H9 (cell line): Measurements from ENCODE around the gene TTC33. TPM values are rescaled to one million over a fixed set of nuclear protein-coding genes. Genes with fewer than 3 reads are reported as not detected.

Experiments used
- DNase-seq: peaks from one replicate; pipeline ENCODE4 v3.0.0-alpha.2; 2017
- H2AFZ ChIP-seq: one replicate; pipeline ENCODE4 v1.6.1; 2013; ENCODE audit warnings: mild to moderate bottlenecking, low read length, control low read depth, moderate library complexity
- H2AK5ac ChIP-seq: 2 replicates; pipeline ENCODE4 v1.6.1; 2013; ENCODE audit warnings: low read length, control low read depth, mixed read lengths; ENCODE audit not compliant: insufficient read length
- H2BK120ac ChIP-seq: one replicate; pipeline ENCODE4 v1.6.1; 2013; ENCODE audit warnings: low read depth, mild to moderate bottlenecking, low read length, control low read depth, inconsistent platforms; ENCODE audit not compliant: poor library complexity, severe bottlenecking
- H2BK12ac ChIP-seq: 2 replicates; pipeline ENCODE4 v1.6.1; 2013; ENCODE audit warnings: low read length, control low read depth, mixed read lengths, low read depth; ENCODE audit not compliant: insufficient read length
- H2BK15ac ChIP-seq: 2 replicates; pipeline ENCODE4 v1.6.1; 2013; ENCODE audit warnings: low read depth, low read length, control low read depth
- H2BK20ac ChIP-seq: one replicate; pipeline ENCODE4 v1.6.1; 2013; ENCODE audit warnings: low read depth, mild to moderate bottlenecking, low read length, control low read depth, inconsistent platforms; ENCODE audit not compliant: poor library complexity, severe bottlenecking
- H2BK5ac ChIP-seq: 2 replicates; pipeline ENCODE4 v1.6.1; 2013; ENCODE audit warnings: low read length, control low read depth, mixed read lengths; ENCODE audit not compliant: insufficient read length
- H3K14ac ChIP-seq: 2 replicates; pipeline ENCODE4 v1.6.1; 2013; ENCODE audit warnings: low read length, control low read depth; ENCODE audit not compliant: insufficient read depth
- H3K18ac ChIP-seq: 2 replicates; pipeline ENCODE4 v1.6.1; 2013; ENCODE audit warnings: low read depth, mild to moderate bottlenecking, mixed read lengths, low read length, control low read depth; ENCODE audit not compliant: insufficient read length
- H3K23ac ChIP-seq: 2 replicates; pipeline ENCODE4 v1.6.1; 2013; ENCODE audit warnings: low read length, control low read depth, mixed read lengths, low read depth; ENCODE audit not compliant: insufficient read length
- H3K23me2 ChIP-seq: 2 replicates; pipeline ENCODE4 v1.6.1; 2013; ENCODE audit warnings: low read depth, mild to moderate bottlenecking, mixed read lengths, low read length, control low read depth; ENCODE audit not compliant: insufficient read length, poor library complexity, severe bottlenecking
- H3K27ac ChIP-seq: 2 replicates; pipeline ENCODE4 v1.5.1; 2013; ENCODE audit warnings: low read length, control low read depth, mixed read lengths, low read depth; ENCODE audit not compliant: insufficient read length
- H3K27me3 ChIP-seq: 2 replicates; pipeline ENCODE4 v1.6.1; 2013; ENCODE audit warnings: low read length, control low read depth, inconsistent platforms; ENCODE audit not compliant: insufficient read depth
- H3K4ac ChIP-seq: 2 replicates; pipeline ENCODE4 v1.6.1; 2013; ENCODE audit warnings: low read depth, mild to moderate bottlenecking, control low read depth, inconsistent platforms, low read length, moderate library complexity
- H3K4me1 ChIP-seq: 2 replicates; pipeline ENCODE4 v1.6.1; 2013; ENCODE audit warnings: low read length, control low read depth, inconsistent platforms; ENCODE audit not compliant: insufficient read depth
- H3K4me2 ChIP-seq: 2 replicates; pipeline ENCODE4 v1.6.1; 2013; ENCODE audit warnings: low read length, control low read depth, mixed read lengths; ENCODE audit not compliant: insufficient read length, insufficient read depth
- H3K56ac ChIP-seq: 2 replicates; pipeline ENCODE4 v1.6.1; 2013; ENCODE audit warnings: low read depth, mild to moderate bottlenecking, mixed read lengths, low read length, control low read depth; ENCODE audit not compliant: insufficient read length
- H3K79me1 ChIP-seq: 2 replicates; pipeline ENCODE4 v1.6.1; 2013; ENCODE audit warnings: low read depth, mild to moderate bottlenecking, moderate library complexity, low read length, control low read depth, inconsistent platforms; ENCODE audit not compliant: insufficient read depth, poor library complexity, severe bottlenecking
- H3K79me2 ChIP-seq: 2 replicates; pipeline ENCODE4 v1.6.1; 2013; ENCODE audit warnings: low read length, control low read depth, inconsistent platforms; ENCODE audit not compliant: insufficient read depth
- H3K9ac ChIP-seq: 2 replicates; pipeline ENCODE4 v1.6.1; 2013; ENCODE audit warnings: low read length, control low read depth, mixed read lengths; ENCODE audit not compliant: insufficient read length; ENCODE audit errors: extremely low read depth
- H3K9me3 ChIP-seq: one replicate; pipeline ENCODE4 v1.6.1; 2013; ENCODE audit warnings: low read depth, low read length, inconsistent platforms; ENCODE audit not compliant: control insufficient read depth
- H3T11ph ChIP-seq: one replicate; pipeline ENCODE4 v1.6.1; 2013; ENCODE audit warnings: mild to moderate bottlenecking, low read length, control low read depth, inconsistent platforms
- H4K20me1 ChIP-seq: one replicate; pipeline ENCODE4 v1.6.1; 2013; ENCODE audit not compliant: control insufficient read depth, insufficient read length, insufficient read depth
- H4K5ac ChIP-seq: 2 replicates; pipeline ENCODE4 v1.6.1; 2013; ENCODE audit warnings: low read depth, mild to moderate bottlenecking, mixed read lengths, low read length, control low read depth; ENCODE audit not compliant: insufficient read length
- H4K8ac ChIP-seq: replicated peaks from 2 replicates; pipeline ENCODE4 v1.6.1; 2013; ENCODE audit warnings: low read length, control low read depth, mixed read lengths, low read depth; ENCODE audit not compliant: insufficient read length
- H4K91ac ChIP-seq: 2 replicates; pipeline ENCODE4 v1.6.1; 2013; ENCODE audit warnings: low read depth, mild to moderate bottlenecking, moderate library complexity, mixed read lengths, low read length, control low read depth; ENCODE audit not compliant: insufficient read length
- H3K27ac Mint-ChIP-seq, 3 experiments: 2 replicates in 2 of 3; 3 replicates in 1 of 3; pipeline ENCODE4 v1.8.0; 2020 to 2021; ENCODE audit warnings: mixed read lengths in 3 of 3, mild to moderate bottlenecking in 1 of 3, moderate library complexity in 1 of 3
- H3K27me3 Mint-ChIP-seq: 2 replicates; pipeline ENCODE4 v1.8.0; 2021; ENCODE audit warnings: low read depth, mild to moderate bottlenecking, moderate library complexity, mixed read lengths
- H3K36me3 Mint-ChIP-seq, 3 experiments: 2 replicates in 2 of 3; 3 replicates in 1 of 3; pipeline ENCODE4 v1.8.0; 2020 to 2021; ENCODE audit warnings: low read depth in 3 of 3, mixed read lengths in 3 of 3; ENCODE audit not compliant: insufficient read depth in 1 of 3
- H3K4me1 Mint-ChIP-seq, 2 experiments: 2 replicates each; pipeline ENCODE4 v1.8.0; 2020; ENCODE audit warnings: mixed read lengths in 2 of 2
- H3K4me3 Mint-ChIP-seq, 2 experiments: 2 replicates in 1 of 2; 3 replicates in 1 of 2; pipeline ENCODE4 v1.8.0; 2020 to 2021; ENCODE audit warnings: mild to moderate bottlenecking in 2 of 2, mixed read lengths in 2 of 2, moderate library complexity in 1 of 2
- H3K9me3 Mint-ChIP-seq, 2 experiments: 2 replicates in 1 of 2; 3 replicates in 1 of 2; pipeline ENCODE4 v1.8.0; 2020; ENCODE audit warnings: mild to moderate bottlenecking in 2 of 2, mixed read lengths in 2 of 2, moderate library complexity in 1 of 2
- total RNA-seq: library from RNA; stranded (reverse); gene quantifications from 2 replicates; pipeline ENCODE4 v1.2.1, GENCODE V29; 2021
- TF ChIP-seq, protein P1 (sequence below): fragments of 200-600 bp; sonication (generic); conservative IDR thresholded peaks from 3 replicates; pipeline ENCODE4 v1.8.0; 2021; ENCODE audit warnings: antibody characterized with exemption, mild to moderate bottlenecking

The TTC33 gene
- total RNA-seq, 1 experiment from 2014 or later = 7.3 TPM

DNA sequence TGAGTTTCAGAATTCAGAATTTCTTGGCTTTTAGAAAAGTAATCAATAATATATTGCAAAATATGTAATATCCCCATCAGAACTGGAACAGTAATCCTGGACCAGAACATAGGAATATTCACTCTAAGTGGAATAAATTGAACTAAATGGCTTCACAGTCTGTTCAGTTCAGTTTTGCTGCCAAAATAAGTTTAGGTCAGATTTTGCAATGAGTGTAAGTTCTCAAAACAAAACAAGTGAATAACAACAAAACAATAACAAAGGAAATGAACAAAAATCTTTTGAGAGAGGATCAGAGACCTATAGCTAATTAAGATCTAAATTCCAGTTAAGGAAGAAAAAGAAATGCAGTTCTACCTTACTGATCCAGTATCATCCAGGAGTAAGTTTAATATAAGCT, 66.8 kb downstream of the TTC33 start:
- no peak for DNase-seq
- Histone ChIP-seq H4K5ac (no peak overlapping the region), H3K27me3 (no peaks in the 10 kb centered on the region), H4K91ac (no peak overlapping the region), H3K4me1 (no peaks in the 10 kb centered on the region), H3K18ac (no peak overlapping the region), H2BK12ac (no peak overlapping the region), H3K9ac (no peak overlapping the region), H3K27ac (no peak overlapping the region), H3K79me2 (no peaks in the 10 kb centered on the region), H3K79me1 (no peaks in the 10 kb centered on the region), H2AK5ac (no peak overlapping the region), H2BK120ac (no peak overlapping the region), H3K56ac (no peak overlapping the region), H3K23me2 (no peaks in the 10 kb centered on the region), H3K14ac (no peak overlapping the region), H2AFZ (no peak overlapping the region), H3K9me3 (no peaks in the 10 kb centered on the region), H2BK5ac (no peak overlapping the region), H2BK20ac (no peak overlapping the region), H3K23ac (no peak overlapping the region), H3T11ph (no peak overlapping the region), H3K4ac (no peak overlapping the region), H2BK15ac (no peak overlapping the region), H3K4me2 (no peak overlapping the region), H4K8ac (no peak overlapping the region), H4K20me1 (no peaks in the 10 kb centered on the region)
- H3K9me3 Mint-ChIP-seq = no peaks in the 10 kb centered on the region; a peak in 1 of 5 replicates
- H3K27ac Mint-ChIP-seq = no peak overlapping the region
- no peaks in the 10 kb centered on the region for H3K36me3 Mint-ChIP-seq
- H3K4me1 Mint-ChIP-seq = peaks cover 0 to 2% of the 10 kb centered on the region in 2 experiments; a peak in 2 of 4 replicates
- no peak overlapping the region for H3K4me3 Mint-ChIP-seq
- peaks cover 7% of the 10 kb centered on the region; the same call in 1 of the 2 replicates for H3K27me3 Mint-ChIP-seq
- TF ChIP-seq, protein P1, sequence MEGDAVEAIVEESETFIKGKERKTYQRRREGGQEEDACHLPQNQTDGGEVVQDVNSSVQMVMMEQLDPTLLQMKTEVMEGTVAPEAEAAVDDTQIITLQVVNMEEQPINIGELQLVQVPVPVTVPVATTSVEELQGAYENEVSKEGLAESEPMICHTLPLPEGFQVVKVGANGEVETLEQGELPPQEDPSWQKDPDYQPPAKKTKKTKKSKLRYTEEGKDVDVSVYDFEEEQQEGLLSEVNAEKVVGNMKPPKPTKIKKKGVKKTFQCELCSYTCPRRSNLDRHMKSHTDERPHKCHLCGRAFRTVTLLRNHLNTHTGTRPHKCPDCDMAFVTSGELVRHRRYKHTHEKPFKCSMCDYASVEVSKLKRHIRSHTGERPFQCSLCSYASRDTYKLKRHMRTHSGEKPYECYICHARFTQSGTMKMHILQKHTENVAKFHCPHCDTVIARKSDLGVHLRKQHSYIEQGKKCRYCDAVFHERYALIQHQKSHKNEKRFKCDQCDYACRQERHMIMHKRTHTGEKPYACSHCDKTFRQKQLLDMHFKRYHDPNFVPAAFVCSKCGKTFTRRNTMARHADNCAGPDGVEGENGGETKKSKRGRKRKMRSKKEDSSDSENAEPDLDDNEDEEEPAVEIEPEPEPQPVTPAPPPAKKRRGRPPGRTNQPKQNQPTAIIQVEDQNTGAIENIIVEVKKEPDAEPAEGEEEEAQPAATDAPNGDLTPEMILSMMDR = no peak
